CD1c-positive myeloid dendritic cell (primary cell): ENCODE measurements around the gene RTEL1.

ENCODE experiments used
- DNase-seq: peaks from one replicate; pipeline ENCODE4 v3.0.0-alpha.2; 2016; ENCODE audit errors: extremely low spot score

The RTEL1 gene

DNA sequence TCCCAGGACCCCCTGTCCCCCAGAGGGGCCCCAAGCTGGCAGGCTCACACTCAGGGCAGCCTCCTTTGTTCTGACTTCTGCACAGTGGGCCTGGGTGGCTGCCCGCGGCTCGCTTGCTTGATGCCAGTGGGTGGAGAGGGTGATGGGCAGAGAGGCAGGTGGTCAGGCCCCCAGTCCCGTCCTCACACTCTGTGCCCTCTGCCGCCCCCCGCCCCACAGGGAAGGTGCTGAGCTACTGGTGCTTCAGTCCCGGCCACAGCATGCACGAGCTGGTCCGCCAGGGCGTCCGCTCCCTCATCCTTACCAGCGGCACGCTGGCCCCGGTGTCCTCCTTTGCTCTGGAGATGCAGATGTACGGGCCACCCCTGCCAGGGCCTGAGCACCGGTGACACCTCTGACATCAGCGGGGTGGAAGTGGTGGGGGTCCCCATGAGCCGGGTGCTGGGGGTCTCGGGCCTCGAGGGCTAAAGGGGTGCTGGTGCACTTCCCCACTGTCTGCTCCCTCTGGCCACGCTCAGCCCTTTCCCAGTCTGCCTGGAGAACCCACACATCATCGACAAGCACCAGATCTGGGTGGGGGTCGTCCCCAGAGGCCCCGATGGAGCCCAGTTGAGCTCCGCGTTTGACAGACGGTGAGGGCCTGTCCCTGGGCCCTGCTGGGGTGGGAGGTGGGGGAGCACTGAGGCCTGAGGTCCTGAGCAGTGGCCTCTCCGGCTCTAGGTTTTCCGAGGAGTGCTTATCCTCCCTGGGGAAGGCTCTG, 29.5 kb downstream of the RTEL1 start:
- DNase-seq: no peak

DNA sequence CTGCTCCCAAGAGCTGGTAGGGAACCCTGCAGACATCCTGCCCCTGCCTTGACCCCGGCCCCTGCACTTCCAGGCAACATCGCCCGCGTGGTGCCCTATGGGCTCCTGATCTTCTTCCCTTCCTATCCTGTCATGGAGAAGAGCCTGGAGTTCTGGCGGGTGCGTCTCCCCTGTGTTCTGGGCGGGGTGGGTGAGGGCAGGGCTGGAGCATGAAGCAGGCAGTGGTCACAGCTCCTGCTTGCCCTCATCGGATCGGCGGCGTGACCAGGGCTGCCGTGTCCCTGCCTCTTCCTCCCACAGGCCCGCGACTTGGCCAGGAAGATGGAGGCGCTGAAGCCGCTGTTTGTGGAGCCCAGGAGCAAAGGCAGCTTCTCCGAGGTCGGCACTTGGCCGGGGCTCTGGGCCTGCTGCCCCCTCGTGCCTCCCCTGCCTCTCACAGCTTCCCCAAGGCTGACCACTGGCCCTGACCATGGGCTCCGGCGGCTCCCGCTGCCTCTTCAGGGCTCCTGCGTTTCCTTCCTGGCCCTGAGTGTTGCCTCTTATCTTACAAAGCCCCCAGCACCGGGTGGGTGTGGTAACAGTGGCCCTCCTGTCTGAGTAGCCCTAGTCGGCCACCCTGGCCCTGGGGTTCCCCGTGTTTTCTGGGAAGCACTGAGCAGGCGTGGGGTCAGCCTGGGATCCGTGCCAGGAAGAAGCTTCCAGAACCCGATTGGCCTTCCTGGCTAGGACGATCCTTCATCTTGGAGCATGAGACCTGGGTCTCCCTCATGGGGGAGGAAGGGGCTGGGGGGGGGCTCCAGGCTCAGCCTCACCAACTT, 30.3 kb downstream of the RTEL1 start:
- no peak for DNase-seq

DNA sequence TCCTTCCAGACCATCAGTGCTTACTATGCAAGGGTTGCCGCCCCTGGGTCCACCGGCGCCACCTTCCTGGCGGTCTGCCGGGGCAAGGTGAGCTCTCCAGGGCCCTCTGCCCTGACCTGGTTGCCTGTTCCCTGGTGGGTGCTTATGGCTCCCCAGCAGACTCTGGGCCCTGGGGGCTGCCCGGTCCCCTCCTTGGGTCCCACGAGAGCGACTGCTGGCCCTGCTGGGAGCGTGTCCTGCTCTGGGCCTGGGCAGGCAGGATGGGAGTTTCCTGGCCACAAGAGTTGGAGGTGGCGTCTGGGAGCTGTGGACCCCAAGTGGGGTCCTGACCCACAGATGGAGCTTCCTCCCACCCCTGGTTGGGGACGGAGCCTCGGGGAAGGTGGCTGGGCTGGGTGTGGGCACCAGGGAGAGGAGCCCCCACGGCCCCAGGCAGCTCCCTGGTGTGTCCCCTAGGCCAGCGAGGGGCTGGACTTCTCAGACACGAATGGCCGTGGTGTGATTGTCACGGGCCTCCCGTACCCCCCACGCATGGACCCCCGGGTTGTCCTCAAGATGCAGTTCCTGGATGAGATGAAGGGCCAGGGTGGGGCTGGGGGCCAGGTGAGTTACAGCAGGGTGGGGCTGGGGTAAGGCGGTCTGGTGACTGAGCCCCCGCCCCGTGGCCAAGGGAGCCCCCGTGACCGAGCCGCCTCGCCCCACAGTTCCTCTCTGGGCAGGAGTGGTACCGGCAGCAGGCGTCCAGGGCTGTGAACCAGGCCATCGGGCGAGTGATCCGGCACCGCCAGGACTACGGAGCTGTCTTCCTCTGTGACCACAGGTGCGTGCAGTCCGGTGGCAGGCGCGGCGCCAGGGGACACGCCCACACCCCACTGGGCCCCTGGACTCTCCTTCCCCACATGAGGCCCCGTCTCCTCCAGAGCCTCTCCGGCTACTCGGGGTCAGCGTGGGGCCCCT, 31.2 kb downstream of the RTEL1 start:
- DNase-seq: no peak

DNA sequence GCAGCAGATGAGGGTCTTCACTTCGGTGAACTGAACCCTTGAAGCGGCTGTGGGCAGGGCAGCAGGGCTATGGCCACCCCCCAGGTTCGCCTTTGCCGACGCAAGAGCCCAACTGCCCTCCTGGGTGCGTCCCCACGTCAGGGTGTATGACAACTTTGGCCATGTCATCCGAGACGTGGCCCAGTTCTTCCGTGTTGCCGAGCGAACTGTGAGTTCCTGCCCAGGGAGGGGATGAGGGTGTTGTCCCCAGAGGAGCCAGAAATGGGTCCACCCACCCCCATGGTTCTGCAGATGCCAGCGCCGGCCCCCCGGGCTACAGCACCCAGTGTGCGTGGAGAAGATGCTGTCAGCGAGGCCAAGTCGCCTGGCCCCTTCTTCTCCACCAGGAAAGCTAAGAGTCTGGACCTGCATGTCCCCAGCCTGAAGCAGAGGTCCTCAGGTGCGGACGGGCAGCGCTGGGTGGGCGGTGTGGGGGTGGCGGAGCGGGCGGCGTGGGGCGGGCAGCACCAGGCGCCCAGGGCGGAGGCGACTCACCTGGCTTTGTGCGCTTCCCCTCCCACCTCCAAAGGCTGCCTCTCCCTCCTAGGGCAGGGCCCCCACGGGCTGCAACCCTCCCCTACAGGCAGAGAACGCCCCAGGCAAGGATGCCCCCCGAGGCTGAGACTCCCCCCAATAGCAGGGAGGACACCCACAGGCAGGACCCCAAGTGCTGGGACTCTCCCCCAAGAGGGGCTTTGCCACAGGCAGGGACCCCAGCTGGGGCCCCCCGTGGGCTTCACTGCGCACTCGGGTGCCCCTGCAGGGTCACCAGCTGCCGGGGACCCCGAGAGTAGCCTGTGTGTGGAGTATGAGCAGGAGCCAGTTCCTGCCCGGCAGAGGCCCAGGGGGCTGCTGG, 32.1 kb downstream of the RTEL1 start:
- DNase-seq: no peak

DNA sequence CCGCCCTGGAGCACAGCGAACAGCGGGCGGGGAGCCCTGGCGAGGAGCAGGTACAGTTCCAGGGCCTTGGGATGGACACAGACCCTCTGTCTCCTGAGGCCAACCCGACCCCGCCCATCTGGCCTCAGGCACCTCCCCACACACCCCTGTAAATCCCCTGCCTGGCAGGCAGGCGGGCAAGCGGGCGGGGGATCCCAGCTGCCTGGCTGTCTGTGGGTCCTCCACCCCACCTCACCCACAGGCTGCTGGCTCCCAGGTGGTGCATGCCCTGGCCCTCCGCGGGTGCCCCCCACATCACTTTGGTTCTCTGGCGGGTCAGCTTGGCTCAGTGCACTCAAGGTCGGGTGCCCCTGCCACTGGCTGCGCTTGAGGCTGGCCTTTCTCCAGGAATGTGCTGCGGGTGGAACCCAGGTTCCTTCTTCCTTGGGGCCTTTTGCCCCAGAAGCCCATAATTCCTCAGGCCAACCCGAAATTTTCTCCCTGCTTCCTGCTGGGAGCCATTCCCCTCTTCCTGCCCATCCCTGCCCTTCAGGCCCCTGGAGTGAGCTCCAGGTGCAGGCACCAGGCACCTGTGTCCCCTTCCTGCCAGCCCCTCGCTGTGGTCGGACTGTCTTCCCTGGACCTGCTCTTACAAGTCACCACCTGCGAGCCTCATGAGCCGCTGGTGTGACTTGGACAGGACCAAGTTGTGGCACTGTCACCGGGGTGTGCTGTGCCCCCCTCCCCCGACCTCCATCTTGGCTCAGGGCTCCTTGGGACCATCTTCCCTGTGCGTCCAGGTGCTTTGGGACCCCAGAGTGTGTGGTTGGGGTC, 33.0 kb downstream of the RTEL1 start:
- DNase-seq: no peak

DNA sequence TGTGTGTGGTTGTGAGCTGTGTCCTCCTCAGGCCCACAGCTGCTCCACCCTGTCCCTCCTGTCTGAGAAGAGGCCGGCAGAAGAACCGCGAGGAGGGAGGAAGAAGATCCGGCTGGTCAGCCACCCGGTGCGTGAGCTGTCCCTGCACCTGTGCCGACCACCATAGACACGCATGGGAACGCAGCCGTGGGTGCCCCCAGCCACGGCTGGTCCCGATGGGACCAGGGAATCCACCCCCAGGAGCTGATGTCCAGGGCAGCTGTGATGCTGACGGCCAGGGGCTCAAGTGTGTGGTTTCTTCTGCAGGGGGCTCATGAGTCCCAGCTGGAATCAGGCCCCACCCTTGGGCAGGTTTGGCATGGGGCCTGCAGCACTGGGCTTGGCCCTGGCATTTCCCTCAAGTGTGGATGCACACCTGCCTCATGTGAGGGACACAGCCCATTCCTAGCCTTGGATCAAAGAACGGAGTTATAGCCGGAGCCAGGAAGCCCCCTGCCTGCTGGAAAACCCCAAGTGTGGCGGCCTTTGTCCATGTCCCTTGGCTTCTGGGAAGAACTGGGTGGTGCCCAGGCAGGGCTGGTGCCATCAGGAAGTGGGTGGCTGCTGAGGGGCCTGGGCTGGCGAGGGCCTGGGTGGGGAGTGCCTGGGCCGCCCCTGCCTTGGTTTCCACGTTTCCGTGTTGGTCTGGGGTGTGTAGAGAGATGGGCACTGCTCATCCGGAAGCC, 33.8 kb downstream of the RTEL1 start:
- DNase-seq: no peak

DNA sequence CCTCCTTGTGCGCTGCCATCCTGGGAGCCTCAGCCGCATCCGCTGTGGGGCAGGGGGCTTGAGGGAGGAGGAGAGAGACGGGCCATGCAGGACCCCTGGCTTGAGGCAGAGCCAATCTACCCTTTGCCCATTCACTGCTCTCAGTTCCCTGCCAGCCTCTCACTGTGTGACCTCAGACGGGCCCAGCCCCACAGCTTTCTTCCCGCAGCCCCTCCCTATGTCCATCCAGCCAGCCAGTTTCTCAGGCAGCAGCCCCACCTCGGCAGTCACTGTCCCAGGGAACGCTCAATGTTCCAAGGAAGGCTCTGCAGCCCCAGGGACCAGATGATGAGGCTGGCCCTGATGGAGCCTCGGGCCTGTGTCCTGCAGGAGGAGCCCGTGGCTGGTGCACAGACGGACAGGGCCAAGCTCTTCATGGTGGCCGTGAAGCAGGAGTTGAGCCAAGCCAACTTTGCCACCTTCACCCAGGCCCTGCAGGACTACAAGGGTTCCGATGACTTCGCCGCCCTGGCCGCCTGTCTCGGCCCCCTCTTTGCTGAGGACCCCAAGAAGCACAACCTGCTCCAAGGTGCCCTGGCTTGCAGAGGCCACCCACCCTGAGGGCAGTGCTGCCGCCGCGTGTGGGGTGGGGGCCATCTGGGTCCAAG, 34.4 kb downstream of the RTEL1 start:
- no peak for DNase-seq

DNA sequence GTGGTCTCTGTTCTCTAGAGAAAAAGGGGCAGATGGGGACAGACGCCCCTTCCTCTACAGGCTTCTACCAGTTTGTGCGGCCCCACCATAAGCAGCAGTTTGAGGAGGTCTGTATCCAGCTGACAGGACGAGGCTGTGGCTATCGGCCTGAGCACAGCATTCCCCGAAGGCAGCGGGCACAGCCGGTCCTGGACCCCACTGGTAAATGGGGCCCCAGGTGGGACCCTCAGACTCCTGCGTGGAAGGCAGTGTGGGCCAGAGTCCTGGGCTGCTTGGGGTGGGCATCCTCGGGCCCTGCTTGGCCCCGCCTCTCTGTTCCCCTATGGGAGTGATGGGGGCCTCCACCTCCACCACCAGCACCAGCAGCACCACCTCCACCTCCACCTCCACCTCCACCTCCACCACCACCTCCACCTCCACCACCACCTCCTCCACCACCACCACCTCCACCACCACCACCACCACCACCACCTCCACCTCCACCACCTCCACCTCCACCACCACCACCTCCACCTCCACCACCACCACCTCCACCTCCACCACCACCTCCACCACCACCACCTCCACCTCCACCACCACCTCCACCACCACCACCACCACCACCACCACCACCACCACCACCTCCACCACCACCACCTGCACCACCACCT, 35.1 kb downstream of the RTEL1 start:
- no peak for DNase-seq

DNA sequence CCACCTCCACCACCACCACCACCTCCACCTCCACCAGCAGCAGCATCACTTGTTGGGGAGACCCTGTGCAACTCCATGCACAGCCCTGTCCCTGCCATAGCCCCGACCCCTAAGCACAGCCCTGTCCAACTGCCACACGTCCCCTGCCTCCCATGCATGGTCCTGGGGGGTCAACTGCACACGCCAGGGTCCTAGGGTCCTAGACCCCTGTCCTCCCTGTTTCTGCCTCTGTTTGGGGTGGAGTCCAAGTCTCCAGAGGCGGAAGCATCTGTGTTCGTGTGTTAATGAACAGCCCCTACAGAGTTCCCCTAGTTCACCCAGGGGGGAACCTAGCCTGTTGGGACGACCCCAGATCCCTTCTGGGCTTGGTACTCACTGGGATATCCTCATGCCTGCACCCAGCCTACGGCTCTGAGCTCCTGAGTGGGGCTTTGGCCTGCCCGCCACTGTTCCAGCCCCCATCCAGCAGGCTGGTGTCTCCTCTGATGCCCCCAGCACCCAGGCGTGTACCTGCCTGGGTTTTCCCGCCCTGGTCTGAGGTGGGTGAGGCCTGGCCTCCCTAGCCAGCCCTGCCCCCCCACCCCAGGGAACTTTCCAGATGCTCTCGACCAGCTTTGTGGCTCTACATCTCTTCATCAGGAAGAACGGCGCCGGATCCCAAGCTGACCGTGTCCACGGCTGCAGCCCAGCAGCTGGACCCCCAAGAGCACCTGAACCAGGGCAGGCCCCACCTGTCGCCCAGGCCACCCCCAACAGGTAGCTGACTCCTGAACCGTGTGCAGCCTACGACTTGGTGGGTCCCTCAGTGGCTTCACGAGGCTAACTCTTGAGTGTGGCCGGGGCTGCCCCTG, 35.8 kb downstream of the RTEL1 start:
- DNase-seq: no peak

DNA sequence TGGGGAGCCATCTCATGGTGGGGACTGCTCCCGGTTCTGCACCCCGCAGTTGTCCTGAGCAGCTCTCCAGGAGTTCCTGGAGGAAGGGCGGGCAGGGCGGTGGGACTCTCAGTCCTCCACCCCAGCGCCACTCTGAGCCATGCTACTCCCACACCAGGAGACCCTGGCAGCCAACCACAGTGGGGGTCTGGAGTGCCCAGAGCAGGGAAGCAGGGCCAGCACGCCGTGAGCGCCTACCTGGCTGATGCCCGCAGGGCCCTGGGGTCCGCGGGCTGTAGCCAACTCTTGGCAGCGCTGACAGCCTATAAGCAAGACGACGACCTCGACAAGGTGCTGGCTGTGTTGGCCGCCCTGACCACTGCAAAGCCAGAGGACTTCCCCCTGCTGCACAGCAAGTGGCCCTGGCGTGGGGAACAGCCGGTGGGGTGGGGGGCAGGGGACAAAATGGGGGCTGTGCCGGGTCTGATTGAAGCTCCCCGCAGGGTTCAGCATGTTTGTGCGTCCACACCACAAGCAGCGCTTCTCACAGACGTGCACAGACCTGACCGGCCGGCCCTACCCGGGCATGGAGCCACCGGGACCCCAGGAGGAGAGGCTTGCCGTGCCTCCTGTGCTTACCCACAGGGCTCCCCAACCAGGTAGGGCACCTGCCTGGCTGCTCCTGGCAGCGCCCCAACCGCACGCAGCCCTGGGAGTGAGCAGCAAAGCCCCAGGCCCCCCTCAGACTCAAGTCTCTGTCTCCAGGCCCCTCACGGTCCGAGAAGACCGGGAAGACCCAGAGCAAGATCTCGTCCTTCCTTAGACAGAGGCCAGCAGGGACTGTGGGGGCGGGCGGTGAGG, 36.7 kb downstream of the RTEL1 start:
- DNase-seq: no peak

DNA sequence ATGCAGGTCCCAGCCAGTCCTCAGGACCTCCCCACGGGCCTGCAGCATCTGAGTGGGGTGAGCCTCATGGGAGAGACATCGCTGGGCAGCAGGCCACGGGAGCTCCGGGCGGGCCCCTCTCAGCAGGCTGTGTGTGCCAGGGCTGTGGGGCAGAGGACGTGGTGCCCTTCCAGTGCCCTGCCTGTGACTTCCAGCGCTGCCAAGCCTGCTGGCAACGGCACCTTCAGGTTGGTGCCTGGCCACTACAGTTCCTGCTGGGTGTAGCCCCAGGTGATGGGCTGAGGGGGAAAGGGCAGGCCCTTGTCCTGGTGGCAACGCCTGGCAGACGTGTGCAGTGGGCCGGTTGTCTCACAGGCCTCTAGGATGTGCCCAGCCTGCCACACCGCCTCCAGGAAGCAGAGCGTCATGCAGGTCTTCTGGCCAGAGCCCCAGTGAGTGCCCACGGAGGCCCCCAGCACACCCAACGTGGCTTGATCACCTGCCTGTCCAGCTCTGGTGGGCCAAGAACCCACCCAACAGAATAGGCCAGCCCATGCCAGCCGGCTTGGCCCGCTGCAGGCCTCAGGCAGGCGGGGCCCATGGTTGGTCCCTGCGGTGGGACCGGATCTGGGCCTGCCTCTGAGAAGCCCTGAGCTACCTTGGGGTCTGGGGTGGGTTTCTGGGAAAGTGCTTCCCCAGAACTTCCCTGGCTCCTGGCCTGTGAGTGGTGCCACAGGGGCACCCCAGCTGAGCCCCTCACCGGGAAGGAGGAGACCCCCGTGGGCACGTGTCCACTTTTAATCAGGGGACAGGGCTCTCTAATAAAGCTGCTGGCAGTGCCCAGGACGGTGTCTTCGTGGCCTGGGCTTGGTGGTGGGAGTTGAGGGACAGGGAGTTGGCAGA, 37.6 kb downstream of the RTEL1 start:
- DNase-seq: no peak

DNA sequence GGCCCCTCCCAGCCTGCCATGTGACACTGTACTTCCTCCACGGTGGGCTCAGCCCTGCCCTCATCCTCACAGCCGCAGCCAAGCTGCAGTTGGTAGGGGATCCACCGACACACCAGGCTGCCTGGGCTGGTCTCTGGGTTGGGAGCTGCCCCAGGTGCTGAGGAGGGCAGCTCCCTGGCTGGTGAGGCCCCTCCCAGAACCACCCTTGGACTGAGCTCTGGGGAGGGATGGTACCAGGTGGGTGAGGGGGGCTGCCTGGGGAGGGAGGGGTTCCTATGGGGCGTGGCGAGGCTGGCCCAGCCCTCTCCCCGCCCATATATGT, 38.2 kb downstream of the RTEL1 start:
- peak; percentile 36 for DNase-seq

DNA sequence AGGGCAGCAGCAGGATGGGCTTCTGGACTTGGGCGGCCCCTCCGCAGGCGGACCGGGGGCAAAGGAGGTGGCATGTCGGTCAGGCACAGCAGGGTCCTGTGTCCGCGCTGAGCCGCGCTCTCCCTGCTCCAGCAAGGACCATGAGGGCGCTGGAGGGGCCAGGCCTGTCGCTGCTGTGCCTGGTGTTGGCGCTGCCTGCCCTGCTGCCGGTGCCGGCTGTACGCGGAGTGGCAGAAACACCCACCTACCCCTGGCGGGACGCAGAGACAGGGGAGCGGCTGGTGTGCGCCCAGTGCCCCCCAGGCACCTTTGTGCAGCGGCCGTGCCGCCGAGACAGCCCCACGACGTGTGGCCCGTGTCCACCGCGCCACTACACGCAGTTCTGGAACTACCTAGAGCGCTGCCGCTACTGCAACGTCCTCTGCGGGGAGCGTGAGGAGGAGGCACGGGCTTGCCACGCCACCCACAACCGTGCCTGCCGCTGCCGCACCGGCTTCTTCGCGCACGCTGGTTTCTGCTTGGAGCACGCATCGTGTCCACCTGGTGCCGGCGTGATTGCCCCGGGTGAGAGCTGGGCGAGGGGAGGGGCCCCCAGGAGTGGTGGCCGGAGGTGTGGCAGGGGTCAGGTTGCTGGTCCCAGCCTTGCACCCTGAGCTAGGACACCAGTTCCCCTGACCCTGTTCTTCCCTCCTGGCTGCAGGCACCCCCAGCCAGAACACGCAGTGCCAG, 38.7 kb downstream of the RTEL1 start, which contains the start of gene TNFRSF6B:
TSS of gene TNFRSF6B (plus strand) at position 25 of the 729 bp plus-strand sequence. CDS start at position 141, 116 bp downstream.
- DNase-seq: no peak

DNA sequence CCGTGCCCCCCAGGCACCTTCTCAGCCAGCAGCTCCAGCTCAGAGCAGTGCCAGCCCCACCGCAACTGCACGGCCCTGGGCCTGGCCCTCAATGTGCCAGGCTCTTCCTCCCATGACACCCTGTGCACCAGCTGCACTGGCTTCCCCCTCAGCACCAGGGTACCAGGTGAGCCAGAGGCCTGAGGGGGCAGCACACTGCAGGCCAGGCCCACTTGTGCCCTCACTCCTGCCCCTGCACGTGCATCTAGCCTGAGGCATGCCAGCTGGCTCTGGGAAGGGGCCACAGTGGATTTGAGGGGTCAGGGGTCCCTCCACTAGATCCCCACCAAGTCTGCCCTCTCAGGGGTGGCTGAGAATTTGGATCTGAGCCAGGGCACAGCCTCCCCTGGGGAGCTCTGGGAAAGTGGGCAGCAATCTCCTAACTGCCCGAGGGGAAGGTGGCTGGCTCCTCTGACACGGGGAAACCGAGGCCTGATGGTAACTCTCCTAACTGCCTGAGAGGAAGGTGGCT, 39.3 kb downstream of the RTEL1 start:
- no peak for DNase-seq
